Vagina (tissue), 2 donors: ENCODE results near the gene HSFX2.

Source experiments
- POLR2AphosphoS5 ChIP-seq, 2 donors: sonication (generic); formaldehyde crosslinking; IDR thresholded peaks; one replicate each; pipeline ENCODE4 v1.9.0; 2017; ENCODE audit warnings: antibody characterized with exemption in 2 of 2, mild to moderate bottlenecking in 2 of 2, low read depth in 1 of 2; ENCODE audit not compliant: insufficient read depth in 1 of 2
- TF ChIP-seq, protein P1 (sequence below), 3 experiments: fragments of 450-650 bp in 2 of 3; fragments of 200-600 bp in 1 of 3; sonication (generic) in 1 of 3; IDR thresholded peaks; one replicate each; pipeline ENCODE4 v1.5.1; 2017 to 2019; ENCODE audit warnings: antibody characterized with exemption in 3 of 3, mild to moderate bottlenecking in 2 of 3, moderate library complexity in 2 of 3

DNA sequence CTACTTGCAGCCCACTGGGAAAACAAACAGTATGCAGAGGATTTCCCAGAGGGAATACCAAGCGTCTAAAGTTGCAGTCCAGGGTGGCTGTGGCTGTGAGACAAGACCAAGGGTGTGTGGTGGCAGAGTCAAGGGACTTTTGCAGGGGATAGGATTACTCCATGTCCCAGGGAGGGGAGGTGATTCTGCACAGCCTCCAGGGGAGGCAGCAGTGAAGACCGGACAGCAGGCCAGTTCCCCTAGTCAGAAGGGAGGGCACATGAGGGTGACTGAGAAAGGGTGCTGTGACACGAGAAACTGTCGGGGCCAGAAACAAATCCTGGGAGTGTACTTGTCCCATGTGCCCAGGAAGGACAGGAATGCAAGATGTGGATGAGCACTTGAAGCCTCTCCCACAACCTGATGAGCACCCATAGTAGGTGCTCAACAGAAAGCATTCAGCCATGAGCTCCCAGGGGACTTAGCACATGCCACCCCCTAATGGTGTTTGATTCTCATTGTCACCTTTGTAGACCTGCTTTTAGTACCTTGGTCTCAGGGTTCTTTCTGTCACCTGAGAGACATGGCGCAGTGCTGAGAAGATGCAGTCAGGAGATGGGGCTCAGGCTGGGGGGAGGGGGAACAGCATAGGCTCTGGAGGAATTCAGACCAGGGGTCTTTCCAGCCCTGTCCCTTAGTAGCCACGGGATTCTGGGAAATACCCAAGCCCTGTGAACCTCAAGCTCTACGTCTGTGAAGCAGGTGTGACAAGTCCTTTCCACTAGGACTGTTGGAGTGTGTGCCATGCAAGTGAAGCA, 27.3 kb downstream of the HSFX2 start:
- no peak for TF ChIP-seq POLR2AphosphoS5 (IDR thresholded peaks at IDR 0.05; ENCODE audit: insufficient read depth in 1 of 2, low read depth in 1 of 2)
- TF ChIP-seq, protein P1, sequence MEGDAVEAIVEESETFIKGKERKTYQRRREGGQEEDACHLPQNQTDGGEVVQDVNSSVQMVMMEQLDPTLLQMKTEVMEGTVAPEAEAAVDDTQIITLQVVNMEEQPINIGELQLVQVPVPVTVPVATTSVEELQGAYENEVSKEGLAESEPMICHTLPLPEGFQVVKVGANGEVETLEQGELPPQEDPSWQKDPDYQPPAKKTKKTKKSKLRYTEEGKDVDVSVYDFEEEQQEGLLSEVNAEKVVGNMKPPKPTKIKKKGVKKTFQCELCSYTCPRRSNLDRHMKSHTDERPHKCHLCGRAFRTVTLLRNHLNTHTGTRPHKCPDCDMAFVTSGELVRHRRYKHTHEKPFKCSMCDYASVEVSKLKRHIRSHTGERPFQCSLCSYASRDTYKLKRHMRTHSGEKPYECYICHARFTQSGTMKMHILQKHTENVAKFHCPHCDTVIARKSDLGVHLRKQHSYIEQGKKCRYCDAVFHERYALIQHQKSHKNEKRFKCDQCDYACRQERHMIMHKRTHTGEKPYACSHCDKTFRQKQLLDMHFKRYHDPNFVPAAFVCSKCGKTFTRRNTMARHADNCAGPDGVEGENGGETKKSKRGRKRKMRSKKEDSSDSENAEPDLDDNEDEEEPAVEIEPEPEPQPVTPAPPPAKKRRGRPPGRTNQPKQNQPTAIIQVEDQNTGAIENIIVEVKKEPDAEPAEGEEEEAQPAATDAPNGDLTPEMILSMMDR (IDR thresholded peaks at IDR 0.05) = no peak
